HG02884 (cell line): ENCODE results near the gene LAG3.
A peak's percentile ranks its signal among the peaks of the same experiment; 100 is the strongest.
"Not testable (repeated sequence)": the region's sequence is repeated elsewhere in the genome, so short reads cannot be mapped to it uniquely, and the experiment has no call there.

Source experiments
- ATAC-seq: cut with Tn5 transposase; IDR thresholded peaks from one replicate; pipeline ENCODE4 v1.9.1; 2021; ENCODE audit warnings: mild to moderate bottlenecking, moderate library complexity; ENCODE audit not compliant: unreplicated experiment

Gene LAG3

GRCh38 chr12:6772331-6772695 is at the start of gene LAG3:
Gene LAG3, plus strand, starts transcription at chr12:6772520. Its CDS starts 333 bp downstream, at chr12:6772853.
- no peak for ATAC-seq

- no peak for ATAC-seq
Observed at GRCh38 chr12:6722863-6723262, 49.5 kb upstream of the LAG3 start.

GRCh38 chr12:6723607-6724408 is 48.5 kb upstream of the LAG3 start, which contains the start of gene COPS7A:
Gene COPS7A, plus strand, starts transcription at chr12:6724046. Its CDS starts 611 bp downstream, at chr12:6724657.
- ATAC-seq: peak; percentile 94

- no peak for ATAC-seq
Observed at GRCh38 chr12:6724409-6724797, 47.9 kb upstream of the LAG3 start.

- ATAC-seq: no peak
Observed at GRCh38 chr12:6725350-6725749, 47.0 kb upstream of the LAG3 start.

- ATAC-seq: no peak
Observed at GRCh38 chr12:6729186-6729585, 43.1 kb upstream of the LAG3 start.

- ATAC-seq: no peak
Observed at GRCh38 chr12:6730169-6730568, 42.2 kb upstream of the LAG3 start.

- no peak for ATAC-seq
Observed at GRCh38 chr12:6734506-6735387, 37.6 kb upstream of the LAG3 start.

- no peak for ATAC-seq
Observed at GRCh38 chr12:6735448-6736191, 36.7 kb upstream of the LAG3 start.

- ATAC-seq: no peak
Observed at GRCh38 chr12:6736754-6737153, 35.6 kb upstream of the LAG3 start.

- not testable (repeated sequence) for ATAC-seq
Observed at GRCh38 chr12:6742080-6742479, 30.2 kb upstream of the LAG3 start.

GRCh38 chr12:6742834-6743233 is 29.5 kb upstream of the LAG3 start:
- no peak for ATAC-seq

- not testable (repeated sequence) for ATAC-seq
Observed at GRCh38 chr12:6743300-6743699, 29.0 kb upstream of the LAG3 start.

- ATAC-seq: no peak
Observed at GRCh38 chr12:6745741-6746525, 26.4 kb upstream of the LAG3 start.

GRCh38 chr12:6747216-6747615 is 25.1 kb upstream of the LAG3 start:
- ATAC-seq: no peak

GRCh38 chr12:6748761-6749160 is 23.6 kb upstream of the LAG3 start:
- no peak for ATAC-seq

- no peak for ATAC-seq
Observed at GRCh38 chr12:6750506-6750905, 21.8 kb upstream of the LAG3 start.

GRCh38 chr12:6751767-6752166 is 20.6 kb upstream of the LAG3 start:
- no peak for ATAC-seq

- ATAC-seq: no peak
Observed at GRCh38 chr12:6752167-6752920, 20.0 kb upstream of the LAG3 start.
